Cardiac muscle cell (in vitro differentiated cells and primary cell): Measurements from ENCODE around the gene IGF2BP1. TPM values are rescaled to one million over a fixed set of nuclear protein-coding genes. Genes with fewer than 3 reads are reported as not detected.
A peak's percentile ranks its signal among the peaks of the same experiment; 100 is the strongest.

Source experiments
- DNase-seq, 2 donors: peaks; one replicate each; pipeline versions ENCODE4 v3.0.0 to v3.0.0-alpha.2; 2010 to 2017; ENCODE audit warnings: low read depth in 1 of 2, low spot score in 1 of 2
- H3K27ac ChIP-seq: fragments of 200-600 bp; sonication (generic); 2 replicates; pipeline ENCODE4 v1.5.1; 2016
- H3K27me3 ChIP-seq: fragments of 200-600 bp; sonication (generic); 2 replicates; pipeline ENCODE4 v1.6.0; 2016; ENCODE audit warnings: control low read depth
- H3K36me3 ChIP-seq: fragments of 200-600 bp; sonication (generic); 2 replicates; pipeline ENCODE4 v1.5.1; 2016; ENCODE audit warnings: control low read depth
- H3K4me1 ChIP-seq: fragments of 200-600 bp; sonication (generic); 2 replicates; pipeline ENCODE4 v1.8.1; 2017; ENCODE audit warnings: low read depth, mild to moderate bottlenecking, mixed run types
- H3K4me3 ChIP-seq: fragments of 200-600 bp; sonication (generic); 2 replicates; pipeline ENCODE4 v1.5.1; 2016; ENCODE audit warnings: mild to moderate bottlenecking
- H3K9me3 ChIP-seq: fragments of 200-600 bp; sonication (generic); 2 replicates; pipeline ENCODE4 v1.5.1; 2017; ENCODE audit warnings: low read depth, mild to moderate bottlenecking, control low read depth
- polyA plus RNA-seq: library from polyadenylated mRNA; unstranded; fragments of >200 nt; fragmentation: Nextera tagmentation; extraction: Ambion mirVana; gene quantifications from 2 replicates; pipeline ENCODE4 v1.2.1, GENCODE V29; 2016
- total RNA-seq: library from RNA; depleted of rRNA; stranded (reverse); fragments of >200 nt; gene quantifications from 2 replicates; pipeline ENCODE4 v1.2.3, GENCODE V29; 2016
- TF ChIP-seq, protein P1 (sequence below): IDR thresholded peaks from 2 replicates; pipeline ENCODE4 v1.5.1; 2012; ENCODE audit warnings: low read depth, mild to moderate bottlenecking, low read length

The IGF2BP1 gene
- total and polyA plus RNA-seq, 2 experiments from 2014 or later, result 18.7 to 74.0 TPM

GRCh38 chr17:48993305-48993704 lies 3.9 kb upstream of the IGF2BP1 start:
- Histone ChIP-seq H3K4me1 (peaks cover 49% of the 10 kb centered on the region), H3K27ac (peak overlapping the region; percentile 96), H3K4me3 (no peak overlapping the region), H3K36me3 (no peaks in the 10 kb centered on the region), H3K9me3 (no peaks in the 10 kb centered on the region), H3K27me3 (no peaks in the 10 kb centered on the region)
- TF ChIP-seq, protein P1, sequence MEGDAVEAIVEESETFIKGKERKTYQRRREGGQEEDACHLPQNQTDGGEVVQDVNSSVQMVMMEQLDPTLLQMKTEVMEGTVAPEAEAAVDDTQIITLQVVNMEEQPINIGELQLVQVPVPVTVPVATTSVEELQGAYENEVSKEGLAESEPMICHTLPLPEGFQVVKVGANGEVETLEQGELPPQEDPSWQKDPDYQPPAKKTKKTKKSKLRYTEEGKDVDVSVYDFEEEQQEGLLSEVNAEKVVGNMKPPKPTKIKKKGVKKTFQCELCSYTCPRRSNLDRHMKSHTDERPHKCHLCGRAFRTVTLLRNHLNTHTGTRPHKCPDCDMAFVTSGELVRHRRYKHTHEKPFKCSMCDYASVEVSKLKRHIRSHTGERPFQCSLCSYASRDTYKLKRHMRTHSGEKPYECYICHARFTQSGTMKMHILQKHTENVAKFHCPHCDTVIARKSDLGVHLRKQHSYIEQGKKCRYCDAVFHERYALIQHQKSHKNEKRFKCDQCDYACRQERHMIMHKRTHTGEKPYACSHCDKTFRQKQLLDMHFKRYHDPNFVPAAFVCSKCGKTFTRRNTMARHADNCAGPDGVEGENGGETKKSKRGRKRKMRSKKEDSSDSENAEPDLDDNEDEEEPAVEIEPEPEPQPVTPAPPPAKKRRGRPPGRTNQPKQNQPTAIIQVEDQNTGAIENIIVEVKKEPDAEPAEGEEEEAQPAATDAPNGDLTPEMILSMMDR, result no peak
- DNase-seq, result no peak

DNA sequence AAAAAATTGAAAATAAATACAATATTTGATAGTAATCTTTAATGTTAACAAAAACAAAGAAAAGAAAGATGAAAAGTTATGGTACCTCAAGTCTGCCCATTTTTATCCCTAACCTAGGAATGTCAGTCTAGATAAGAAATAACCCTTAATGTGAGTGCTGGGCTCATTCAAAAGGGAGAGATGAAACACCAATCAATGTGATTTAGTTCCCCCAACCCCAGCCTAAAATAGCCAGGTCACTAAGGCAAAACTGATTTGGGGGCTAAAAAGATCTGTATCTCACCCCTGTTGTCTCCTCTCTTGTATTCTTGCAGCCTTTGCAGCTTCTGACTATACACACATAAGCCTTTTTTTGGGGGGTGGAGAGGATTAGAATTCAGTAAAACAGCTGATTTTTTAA lies 3.2 kb upstream of the IGF2BP1 start:
- Histone ChIP-seq H3K27me3 (no peaks in the 10 kb centered on the region), H3K27ac (peak overlapping the region; percentile 96), H3K36me3 (no peaks in the 10 kb centered on the region), H3K9me3 (no peaks in the 10 kb centered on the region), H3K4me1 (peaks cover 49% of the 10 kb centered on the region), H3K4me3 (no peak overlapping the region)
- TF ChIP-seq, protein P1, result no peak
- no peak for DNase-seq

- Histone ChIP-seq H3K27me3 (no peaks in the 10 kb centered on the region), H3K4me3 (peak overlapping the region; percentile 96), H3K9me3 (no peaks in the 10 kb centered on the region), H3K4me1 (peaks cover 49% of the 10 kb centered on the region), H3K36me3 (no peaks in the 10 kb centered on the region), H3K27ac (peak overlapping the region; percentile 96)
- DNase-seq, result no peak
- TF ChIP-seq, protein P1, result no peak
These were observed 2.5 kb upstream of the IGF2BP1 start for GRCh38 chr17:48994549-48995303.

- Histone ChIP-seq H3K27ac (peak overlapping the region; percentile 96), H3K27me3 (no peaks in the 10 kb centered on the region)
- DNase-seq, result peak in 1 of 2 donors; percentile 59
These were observed 1.7 kb upstream of the IGF2BP1 start for GRCh38 chr17:48995304-48995973.

GRCh38 chr17:48995974-48996721 lies 1.0 kb upstream of the IGF2BP1 start:
- TF ChIP-seq, protein P1, result no peak
- DNase-seq, result peak in 1 of 2 donors; percentile 95

More at GRCh38 chr17:48995304-48995973, 1.7 kb upstream of the IGF2BP1 start:
- peaks cover 46% of the 10 kb centered on the region for H3K4me1 ChIP-seq
- TF ChIP-seq, protein P1, result no peak
- H3K4me3 ChIP-seq, result peak overlapping the region; percentile 96
- no peaks in the 10 kb centered on the region for H3K9me3 ChIP-seq
- H3K36me3 ChIP-seq, result no peaks in the 10 kb centered on the region

More at GRCh38 chr17:48995974-48996721, 1.0 kb upstream of the IGF2BP1 start:
- Histone ChIP-seq H3K36me3 (no peaks in the 10 kb centered on the region), H3K4me1 (peaks cover 48% of the 10 kb centered on the region), H3K27ac (peak overlapping the region; percentile 96), H3K9me3 (no peaks in the 10 kb centered on the region), H3K27me3 (no peaks in the 10 kb centered on the region), H3K4me3 (peak overlapping the region; percentile 96)
